Activated T-cell treated with anti-CD3 and anti-CD28 coated beads, Interleukin-2, amount 50 U/mL, for 48 hours (primary cell): ENCODE data around the gene GPR45.
"Not testable (repeated sequence)": the region's sequence is repeated elsewhere in the genome, so short reads cannot be mapped to it uniquely, and the experiment has no call there.

Experiments used
- DNase-seq, 2 experiments: peaks; one replicate each; pipeline ENCODE4 v3.0.0-alpha.2; 2020

Gene GPR45, protein sequence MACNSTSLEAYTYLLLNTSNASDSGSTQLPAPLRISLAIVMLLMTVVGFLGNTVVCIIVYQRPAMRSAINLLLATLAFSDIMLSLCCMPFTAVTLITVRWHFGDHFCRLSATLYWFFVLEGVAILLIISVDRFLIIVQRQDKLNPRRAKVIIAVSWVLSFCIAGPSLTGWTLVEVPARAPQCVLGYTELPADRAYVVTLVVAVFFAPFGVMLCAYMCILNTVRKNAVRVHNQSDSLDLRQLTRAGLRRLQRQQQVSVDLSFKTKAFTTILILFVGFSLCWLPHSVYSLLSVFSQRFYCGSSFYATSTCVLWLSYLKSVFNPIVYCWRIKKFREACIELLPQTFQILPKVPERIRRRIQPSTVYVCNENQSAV

DNA sequence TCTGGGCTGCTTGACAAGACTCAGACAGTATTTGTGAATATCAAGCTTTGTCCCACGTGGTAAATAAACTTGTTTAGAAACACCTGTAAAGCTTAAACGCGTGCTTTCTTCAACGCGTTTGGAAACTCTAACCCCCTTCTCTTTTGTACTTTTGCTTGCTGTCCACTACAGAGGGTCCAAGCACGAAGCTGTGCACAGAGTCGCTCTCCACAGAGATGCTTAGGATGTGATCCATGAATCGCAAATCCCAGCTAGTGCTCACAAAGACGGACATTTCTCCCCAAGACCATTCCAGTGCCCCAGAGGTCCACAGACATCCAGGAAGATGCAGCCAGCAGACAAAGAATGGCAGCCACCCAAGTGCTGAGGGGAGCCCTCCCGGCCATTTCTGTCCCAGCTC lies at the start of gene GPR45:
GPR45 (plus strand) TSS at position 301 of the 400 bp plus-strand sequence. CDS start 116 bp downstream, outside the sequence.
- no peak for DNase-seq

DNA sequence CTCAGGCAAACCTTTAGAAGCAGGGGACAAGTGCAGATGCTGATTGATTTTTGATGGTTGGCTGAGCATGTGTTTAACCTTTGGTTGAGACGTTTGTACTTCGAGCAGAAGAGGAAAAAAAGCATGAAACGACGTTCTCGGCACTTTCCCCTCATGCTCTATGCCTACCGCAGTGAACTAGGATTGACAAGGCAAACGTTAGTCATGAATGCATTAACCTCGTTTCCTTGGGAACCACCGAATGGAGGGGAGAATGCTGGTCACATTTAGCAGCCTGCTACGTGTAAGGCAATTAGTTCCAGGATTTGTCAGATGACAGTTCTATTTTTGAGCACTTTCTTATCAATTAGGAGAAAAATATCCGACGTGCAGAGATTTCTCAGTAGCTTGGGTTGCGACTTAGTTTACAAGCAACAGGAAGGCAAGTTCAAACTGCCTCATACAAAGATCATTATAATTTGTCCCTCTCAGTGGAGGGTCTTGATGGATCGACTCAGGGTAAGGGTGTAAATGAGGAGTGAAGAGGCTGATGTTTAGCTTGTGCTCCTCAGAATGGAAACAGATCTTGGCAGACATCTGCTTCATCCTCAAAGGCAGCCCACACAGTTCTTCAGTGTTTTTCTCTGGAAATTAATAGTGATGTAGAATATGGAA lies 47.4 kb upstream of the GPR45 start:
- DNase-seq = no peak

DNA sequence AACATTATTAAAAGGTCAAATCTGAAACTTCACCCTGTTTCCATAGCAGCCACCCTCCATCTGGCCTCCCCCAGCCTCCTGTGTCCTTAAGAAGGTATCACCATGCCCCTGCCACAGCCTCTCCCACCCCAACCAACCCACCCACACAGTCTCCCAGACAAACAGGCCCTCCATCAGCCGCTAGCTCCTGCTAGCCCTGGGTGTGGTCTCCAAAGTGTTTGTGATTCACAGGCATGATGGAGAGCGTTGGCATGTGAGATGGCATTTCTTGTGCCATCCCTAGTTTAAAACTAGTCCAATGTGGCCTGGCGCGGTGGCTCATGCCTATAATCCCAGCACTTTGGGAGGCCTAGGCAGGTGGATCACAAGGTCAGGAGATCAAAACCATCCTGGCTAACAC lies 44.9 kb upstream of the GPR45 start:
- no peak for DNase-seq

DNA sequence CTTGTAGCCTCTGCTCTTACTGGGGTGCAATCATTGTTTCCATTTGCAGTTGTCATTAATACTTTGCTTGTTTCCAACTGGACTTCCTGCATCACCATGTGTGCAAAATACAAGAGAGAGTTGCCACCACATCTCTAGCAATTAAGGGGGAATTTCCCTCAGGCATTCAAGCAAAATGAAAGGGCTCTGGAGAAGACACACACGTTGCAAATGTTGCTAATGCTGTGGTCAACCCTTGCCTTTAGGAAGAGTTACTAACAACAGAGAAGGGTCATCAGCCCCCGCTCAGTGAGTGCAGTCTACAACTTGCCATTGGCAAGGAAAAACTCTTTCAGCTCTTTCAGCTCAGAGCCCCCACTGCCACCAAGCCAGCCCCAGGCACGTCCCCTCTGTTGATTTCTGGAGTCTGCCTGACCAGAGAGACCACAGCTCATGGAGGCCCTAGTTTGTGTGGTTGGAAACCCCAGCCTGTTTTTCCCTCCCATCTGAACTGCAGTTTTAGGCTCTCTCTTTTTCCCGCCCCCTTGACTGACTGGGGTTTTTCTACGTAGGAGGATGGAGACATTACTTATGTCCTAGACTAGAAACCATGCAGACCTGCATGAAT lies 25.9 kb upstream of the GPR45 start:
- DNase-seq = no peak

DNA sequence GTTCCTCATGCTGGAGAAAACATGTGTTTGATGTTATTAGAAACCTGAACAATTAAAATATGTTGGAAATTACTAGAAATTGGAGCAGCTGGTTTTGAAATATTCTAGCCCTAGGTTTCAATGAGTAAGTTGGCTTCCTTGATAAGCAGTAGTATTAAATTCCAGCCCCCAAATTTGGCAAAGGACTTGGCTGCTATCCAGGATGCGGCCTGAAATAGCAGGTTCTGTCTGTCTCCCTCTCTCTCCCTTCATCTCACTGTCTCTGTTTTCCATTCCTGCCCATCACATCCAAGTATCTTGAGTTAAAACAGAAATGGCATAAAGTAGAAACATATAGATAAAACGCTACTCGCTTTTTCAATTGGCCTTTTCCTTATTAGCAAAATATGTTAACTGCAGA lies 20.9 kb upstream of the GPR45 start:
- DNase-seq = no peak

DNA sequence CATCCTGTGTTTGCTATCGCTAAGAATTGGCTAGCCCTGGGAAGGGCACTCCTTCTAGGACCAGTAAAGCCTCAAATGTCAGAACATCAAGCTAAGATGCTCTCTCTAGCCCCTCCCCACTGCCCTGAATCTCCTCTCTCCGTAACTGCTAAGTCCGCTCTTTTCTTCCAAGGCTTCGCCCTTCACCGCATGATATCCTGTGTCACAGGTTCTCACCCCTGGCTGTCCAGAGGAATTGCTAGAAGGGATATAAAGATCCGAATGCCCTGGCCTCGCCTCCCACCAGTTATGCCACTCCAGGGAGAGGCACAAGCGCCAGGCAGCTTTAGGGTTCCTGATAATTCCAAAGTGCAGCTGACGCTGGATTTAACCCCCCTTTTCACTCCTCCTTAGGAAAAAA lies 17.1 kb upstream of the GPR45 start:
- DNase-seq = no peak

DNA sequence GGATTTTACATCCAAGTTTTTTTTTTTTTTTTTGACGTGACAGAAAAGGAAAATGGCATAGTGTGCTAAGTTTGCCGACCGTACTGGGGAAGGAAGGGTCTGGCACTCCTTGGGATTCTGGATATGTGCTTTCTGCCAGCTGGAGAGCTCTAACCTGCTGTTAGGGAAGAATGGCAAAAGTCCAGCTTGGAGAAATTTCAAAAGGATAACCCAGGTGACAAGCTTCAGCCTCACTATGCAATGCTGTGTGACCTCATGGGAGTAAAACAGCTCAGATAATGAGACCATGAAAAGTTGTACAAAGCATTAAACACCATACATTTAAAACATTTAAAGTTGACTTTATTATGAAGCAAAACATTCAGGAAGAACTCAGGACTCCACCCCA lies 10.3 kb upstream of the GPR45 start:
- DNase-seq = no peak

DNA sequence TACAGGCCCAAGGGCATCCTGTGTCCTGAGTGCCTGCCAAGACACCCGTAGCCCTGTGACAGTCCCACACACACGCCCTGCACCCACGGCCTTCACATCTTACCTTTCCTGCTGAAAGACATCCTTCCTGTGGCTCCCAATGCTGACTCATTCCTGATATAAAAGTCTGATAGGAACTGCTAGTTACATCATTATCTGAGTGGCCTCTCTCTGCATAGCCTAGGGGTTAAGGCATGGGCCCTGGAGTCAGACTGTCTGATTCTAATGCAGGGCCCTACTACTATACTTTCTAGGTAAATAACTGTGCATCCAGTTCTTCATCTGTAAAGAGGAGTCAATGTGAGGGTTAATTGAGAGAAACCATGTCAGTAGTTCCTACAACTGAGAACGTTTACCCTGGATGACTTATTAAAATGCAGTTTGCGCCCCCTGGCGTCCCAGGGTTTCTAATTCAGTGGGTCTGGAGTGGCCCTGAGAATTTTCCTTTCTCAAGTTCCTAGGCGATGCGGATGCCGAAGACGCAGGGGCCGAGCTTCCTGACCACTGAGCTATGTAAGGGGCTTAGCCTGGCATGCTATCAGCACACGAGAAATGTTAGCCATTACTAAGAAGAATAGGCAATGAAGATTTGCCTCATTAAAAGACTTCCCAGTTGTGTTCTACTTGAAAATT lies 6.0 kb upstream of the GPR45 start:
- DNase-seq = peak; percentile 77 to 84

DNA sequence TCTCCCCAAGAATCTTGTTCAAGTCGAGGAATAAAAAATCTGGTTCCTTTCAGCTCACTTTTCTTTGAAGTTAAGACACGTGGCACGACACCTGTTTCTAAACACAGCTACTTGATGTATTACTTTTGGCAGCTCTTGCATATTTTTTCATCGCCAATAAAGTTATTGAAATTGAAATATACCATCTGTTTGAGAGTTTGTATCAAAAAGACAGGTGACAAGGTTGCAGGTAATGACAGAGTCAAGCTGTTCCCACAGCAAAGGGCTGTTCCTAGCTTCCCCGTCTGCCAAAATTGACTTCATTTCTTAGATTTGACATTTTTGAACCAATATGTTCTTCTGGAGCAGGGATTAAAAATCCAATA lies 5.5 kb upstream of the GPR45 start:
- DNase-seq = no peak

DNA sequence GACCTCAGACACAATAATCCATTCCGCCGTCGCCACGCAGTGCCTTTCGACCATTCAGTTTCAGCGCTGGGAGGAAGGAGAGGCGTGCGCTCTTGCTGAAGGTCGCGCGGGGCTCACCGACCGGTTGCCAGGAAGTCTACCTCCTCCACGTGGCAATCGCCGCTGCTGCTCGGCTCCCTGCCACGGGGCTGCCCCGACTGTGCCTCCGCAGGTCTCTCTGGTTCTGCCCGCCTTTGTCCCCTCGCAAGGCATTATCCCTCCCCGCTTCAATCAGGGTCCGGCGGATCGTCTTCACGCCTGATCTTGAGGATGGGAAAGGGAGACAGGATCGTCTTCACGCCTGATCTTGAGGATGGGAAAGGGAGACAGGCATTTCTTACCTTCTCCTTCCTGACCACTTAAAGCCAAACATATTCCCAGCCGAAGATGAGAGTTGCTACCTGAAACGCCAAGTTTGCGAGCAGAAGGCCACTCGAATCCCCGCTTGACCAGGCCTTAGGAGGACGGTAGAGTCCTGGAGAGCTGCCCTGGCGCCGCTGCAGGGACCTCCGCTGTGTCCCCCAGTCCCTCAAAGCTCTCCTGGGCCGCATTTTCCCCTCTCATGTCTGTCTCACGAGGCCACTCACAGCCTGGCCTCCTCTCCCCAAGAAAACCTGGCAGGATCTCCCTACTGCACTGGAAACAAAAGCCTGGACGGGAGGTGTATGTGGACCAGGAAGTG lies 4.3 kb upstream of the GPR45 start:
- peak; percentile 34 to 35 for DNase-seq

DNA sequence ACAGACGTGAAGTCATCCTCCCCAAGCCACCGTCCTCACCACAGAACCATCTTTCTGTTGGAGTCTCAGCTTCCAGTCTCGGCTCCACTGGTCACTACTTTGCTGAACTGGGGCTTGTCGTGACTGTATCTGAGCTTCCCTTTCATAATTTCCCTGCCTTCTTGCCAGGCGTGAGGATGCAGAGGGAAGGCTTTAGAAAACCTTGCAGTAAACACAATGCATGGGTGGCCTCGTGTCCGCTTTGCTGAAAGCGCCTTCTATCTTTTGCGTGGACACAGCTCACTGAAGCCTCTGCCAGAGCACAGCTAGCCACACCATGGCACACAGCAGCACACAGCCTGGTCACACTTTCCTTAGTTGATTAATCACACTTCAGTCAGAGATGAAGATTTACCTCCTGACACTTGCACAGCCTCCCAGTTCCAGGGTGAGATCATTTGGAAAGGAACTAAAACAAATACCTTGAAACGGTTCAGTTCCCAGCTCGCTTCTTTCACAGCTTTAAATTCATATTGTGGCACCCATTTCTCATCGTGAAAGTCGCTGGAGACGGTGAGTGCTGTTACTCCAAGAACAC lies 2.8 kb upstream of the GPR45 start:
- no peak for DNase-seq

DNA sequence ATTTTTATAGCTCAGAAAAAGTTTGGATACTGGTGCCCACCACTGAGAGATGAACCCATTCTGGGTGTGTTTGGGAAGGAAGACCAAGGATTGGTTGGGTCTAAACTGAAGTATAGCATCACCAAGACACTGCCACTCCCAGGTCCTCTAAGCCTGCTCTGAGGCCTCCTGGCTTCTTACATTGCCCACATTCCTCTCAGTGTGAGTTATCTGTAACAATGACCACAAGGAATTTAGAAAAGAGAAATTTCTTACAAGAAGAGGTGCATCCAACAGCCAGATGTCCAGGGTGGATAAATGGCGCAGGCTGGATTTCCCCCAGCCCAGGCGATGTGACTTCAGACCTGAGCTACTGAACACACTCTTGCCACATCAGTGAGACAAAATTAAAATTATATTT lies 1.6 kb upstream of the GPR45 start:
- no peak for DNase-seq

DNA sequence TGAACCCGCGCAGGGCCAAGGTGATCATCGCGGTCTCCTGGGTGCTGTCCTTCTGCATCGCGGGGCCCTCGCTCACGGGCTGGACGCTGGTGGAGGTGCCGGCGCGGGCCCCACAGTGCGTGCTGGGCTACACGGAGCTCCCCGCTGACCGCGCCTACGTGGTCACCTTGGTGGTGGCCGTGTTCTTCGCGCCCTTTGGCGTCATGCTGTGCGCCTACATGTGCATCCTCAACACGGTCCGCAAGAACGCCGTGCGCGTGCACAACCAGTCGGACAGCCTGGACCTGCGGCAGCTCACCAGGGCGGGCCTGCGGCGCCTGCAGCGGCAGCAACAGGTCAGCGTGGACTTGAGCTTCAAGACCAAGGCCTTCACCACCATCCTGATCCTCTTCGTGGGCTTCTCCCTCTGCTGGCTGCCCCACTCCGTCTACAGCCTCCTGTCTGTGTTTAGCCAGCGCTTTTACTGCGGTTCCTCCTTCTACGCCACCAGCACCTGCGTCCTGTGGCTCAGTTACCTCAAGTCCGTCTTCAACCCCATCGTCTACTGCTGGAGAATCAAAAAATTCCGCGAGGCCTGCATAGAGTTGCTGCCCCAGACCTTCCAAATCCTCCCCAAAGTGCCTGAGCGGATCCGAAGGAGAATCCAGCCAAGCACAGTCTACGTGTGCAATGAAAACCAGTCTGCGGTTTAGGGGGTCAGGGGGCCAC lies 897 bp downstream of the GPR45 start:
- DNase-seq = no peak

DNA sequence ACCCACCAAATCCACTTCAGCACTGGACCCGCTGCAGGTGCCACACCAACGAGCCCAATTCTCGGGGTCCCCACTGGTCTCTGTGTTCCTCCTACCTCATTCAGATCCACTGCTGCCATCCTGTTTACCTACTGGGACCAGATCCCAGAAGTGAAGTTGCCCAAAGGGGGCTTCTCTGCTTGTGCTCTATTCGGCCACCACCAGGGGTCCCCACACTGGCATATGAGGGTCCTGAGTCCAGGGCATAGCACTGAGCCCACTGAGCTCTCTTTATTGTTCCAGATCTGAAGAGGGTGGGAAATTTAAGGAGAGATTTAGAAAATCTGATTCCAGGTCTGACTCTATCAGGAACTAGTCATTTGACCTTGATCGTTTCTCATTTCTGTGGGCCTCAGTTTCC lies 2.4 kb downstream of the GPR45 start:
- no peak for DNase-seq

DNA sequence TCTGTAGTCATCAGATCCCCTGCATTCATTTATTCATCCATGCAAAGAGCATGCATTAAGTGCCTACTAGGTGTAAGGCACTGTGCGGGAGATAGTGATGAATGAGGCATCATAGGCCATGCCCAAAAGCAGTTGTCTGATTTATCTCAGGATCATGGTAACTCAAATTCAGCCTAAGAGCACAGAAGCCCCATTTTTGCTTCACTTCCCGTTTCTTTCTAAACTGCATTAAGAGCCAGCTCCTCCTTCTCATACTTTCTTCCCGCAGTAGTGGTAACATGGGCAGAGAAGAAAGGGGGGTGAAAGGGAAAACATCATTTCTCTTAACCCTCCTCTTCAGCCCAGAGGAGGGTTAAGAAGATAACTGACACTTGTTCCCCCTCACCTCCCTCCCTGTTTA lies 2.9 kb downstream of the GPR45 start:
- no peak for DNase-seq

DNA sequence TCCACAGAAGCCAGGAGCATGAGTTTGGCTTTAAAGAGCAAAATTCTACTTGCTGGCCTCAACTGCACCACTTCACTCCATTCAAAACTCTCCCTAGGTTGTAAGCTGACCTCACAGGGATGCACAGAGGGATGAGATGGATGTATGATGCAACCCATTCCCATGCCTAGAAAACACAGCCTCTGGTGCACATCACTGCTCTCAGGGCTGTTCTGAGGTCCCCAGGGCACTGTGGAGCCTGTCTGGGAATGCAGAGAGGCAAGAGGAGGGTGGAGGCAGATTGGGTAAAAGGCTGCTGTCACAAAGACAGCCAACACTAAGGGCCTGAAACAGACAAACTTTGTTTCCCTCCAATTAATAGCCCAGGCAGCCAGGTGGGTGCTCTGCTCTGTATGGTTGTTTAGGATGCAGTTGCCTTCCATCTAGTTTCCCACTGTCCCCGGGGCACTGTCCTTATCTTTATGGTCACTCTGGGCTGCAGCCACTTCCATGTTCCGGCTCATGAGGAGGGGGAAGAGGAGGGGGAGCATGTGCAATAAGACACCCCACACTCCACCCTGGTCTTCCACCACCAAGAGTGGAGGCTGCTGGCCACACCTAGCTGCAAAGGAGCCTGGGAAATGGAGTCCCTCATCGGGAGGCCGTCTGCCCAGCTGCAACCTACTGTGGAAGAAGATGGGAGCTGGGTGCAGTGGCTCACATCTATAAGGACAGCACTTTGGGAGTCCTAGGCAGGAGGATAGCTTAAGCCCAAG lies 7.0 kb downstream of the GPR45 start:
- no peak for DNase-seq

DNA sequence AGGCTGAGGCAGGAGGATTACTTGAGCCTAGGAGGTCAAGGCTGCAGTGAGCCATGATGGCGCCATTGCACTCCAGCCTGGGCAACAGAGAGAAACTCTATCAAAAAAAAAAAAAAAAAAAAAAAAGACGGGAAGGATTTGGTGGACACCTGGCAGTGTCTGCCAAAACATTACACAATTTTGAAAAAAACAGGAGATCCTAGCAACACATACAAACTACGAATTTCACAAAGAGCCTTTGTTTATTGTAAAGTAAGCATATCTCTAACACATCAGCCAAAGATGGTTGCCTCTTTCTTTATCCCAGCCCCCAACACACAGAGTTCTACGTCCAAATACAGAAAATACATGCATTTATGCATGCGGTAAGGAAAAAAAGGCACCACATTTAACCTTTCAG lies 7.6 kb downstream of the GPR45 start:
- no peak for DNase-seq

DNA sequence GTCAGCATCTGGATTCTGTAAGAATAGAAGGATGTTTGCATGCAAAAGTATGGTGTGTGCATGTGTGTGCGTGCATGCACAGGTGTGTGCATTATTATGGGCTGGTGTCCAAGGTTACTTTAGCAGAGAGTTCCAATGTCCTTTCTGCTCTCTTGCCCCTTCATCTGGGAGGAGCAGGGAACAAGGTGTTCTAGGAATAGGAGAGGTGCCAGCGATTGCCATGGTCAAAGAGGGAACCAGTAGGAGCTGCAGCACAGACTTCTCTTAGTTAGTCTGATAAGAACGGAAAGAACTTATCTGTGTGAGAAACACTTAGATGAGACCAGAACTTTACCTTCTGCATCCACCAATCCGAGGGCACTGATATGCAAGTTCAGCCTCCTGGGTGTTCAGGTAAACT lies 8.3 kb downstream of the GPR45 start:
- DNase-seq = no peak

DNA sequence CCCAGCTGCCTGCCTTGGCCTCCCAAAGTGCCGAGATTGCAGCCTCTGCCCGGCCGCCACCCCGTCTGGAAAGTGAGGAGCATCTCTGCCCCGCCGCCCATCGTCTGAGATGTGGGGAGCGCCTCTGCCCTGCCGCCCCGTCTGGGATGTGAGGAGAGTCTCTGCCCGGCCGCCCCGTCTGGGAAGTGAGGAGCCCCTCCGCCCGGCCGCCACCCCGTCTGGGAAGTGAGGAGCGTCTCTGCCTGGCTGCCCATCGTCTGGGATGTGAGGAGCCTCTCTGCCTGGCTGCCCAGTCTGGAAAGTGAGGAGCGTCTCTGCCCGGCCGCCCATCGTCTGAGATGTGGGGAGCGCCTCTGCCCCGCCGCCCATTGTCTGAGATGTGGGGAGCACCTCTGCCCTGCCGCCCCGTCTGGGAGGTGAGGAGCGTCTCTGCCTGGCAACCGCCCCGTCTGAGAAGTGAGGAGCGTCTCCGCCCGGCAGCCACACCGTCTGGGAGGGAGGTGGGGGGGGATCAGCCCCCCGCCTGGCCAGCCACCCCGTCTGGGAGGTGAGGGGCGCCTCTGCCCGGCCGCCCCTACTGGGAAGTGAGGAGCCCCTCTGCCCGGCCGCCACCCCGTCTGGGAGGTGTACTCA lies 9.6 kb downstream of the GPR45 start:
- DNase-seq = not testable (repeated sequence)

DNA sequence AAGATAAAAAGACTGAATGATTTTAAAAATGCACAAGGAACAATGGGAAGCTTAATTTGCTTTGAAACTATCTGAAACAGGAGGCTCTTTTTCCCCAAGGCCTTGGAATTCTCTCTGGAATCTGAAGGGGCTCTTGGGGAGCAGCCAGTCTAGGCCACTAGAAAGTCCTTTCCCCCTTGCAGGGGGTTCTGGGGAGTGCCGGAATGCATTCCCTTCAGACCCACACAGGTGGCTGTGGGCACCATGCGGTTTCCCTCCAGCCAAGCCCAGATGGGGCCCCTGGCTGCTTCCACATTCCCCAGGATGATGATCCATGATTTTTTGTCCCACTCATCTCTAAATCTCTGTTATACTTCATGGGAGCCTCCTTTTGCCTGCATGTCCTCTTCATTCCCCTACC lies 10.7 kb downstream of the GPR45 start:
- no peak for DNase-seq
